ENCODE measurements around the gene MED14.

GRCh38 chrX:40617566-40617965, 117.8 kb downstream of the MED14 start:
- TF ChIP-seq EZH2 (IDR thresholded peaks at IDR 0.05; ENCODE audit: insufficient read depth, poor library complexity, severe bottlenecking) (no peak), EZH2phosphoT487 (IDR thresholded peaks at IDR 0.05; ENCODE audit: insufficient read depth, low read depth) (no peak)
